MM.1S (cell line): ENCODE measurements around the gene KDM4B.

ENCODE experiments used
- DNase-seq: peaks from one replicate; pipeline ENCODE4 v3.0.0-alpha.2; 2015
- H2AFZ ChIP-seq: fragments of 300-600 bp; sonication (generic); 2 replicates; pipeline ENCODE4 v1.6.0; 2016; ENCODE audit warnings: antibody characterized with exemption, low read length
- H3F3A ChIP-seq: fragments of 300-600 bp; sonication (generic); 2 replicates; pipeline ENCODE4 v1.6.1; 2016; ENCODE audit warnings: mild to moderate bottlenecking, antibody characterized with exemption, low read length, moderate library complexity, mixed read lengths; ENCODE audit not compliant: insufficient read depth
- H3K27ac ChIP-seq: fragments of 300-600 bp; sonication (generic); 2 replicates; pipeline ENCODE4 v1.5.1; 2016; ENCODE audit warnings: mild to moderate bottlenecking, low read length
- H3K27me3 ChIP-seq: fragments of 300-600 bp; sonication (generic); replicated peaks from 2 replicates; pipeline ENCODE4 v1.6.0; 2016; ENCODE audit warnings: low read length; ENCODE audit not compliant: insufficient read depth
- H3K36me3 ChIP-seq: fragments of 300-600 bp; sonication (generic); replicated peaks from 2 replicates; pipeline ENCODE4 v1.6.1; 2016; ENCODE audit warnings: mild to moderate bottlenecking, low read length, mixed read lengths; ENCODE audit not compliant: insufficient read depth
- H3K4me1 ChIP-seq: fragments of 300-600 bp; sonication (generic); 2 replicates; pipeline ENCODE4 v1.6.1; 2016; ENCODE audit warnings: low read length, mixed read lengths
- H3K4me2 ChIP-seq: fragments of 300-600 bp; sonication (generic); 2 replicates; pipeline ENCODE4 v1.6.0; 2016; ENCODE audit warnings: low read depth, low read length
- H3K4me3 ChIP-seq: fragments of 300-600 bp; sonication (generic); 2 replicates; pipeline ENCODE4 v1.5.1; 2016; ENCODE audit warnings: low read length, mixed read lengths
- H3K79me2 ChIP-seq: fragments of 300-600 bp; sonication (generic); 2 replicates; pipeline ENCODE4 v1.6.1; 2016; ENCODE audit warnings: mixed run types, low read length, mixed read lengths
- H3K9ac ChIP-seq: fragments of 300-600 bp; sonication (generic); 2 replicates; pipeline ENCODE4 v1.6.1; 2016; ENCODE audit warnings: low read length, mixed read lengths
- H3K9me2 ChIP-seq: fragments of 300-600 bp; sonication (generic); replicated peaks from 2 replicates; pipeline ENCODE4 v1.6.1; 2016; ENCODE audit warnings: mild to moderate bottlenecking, low read length, mixed read lengths; ENCODE audit not compliant: insufficient read depth
- H3K9me3 ChIP-seq: fragments of 300-600 bp; sonication (generic); replicated peaks from 2 replicates; pipeline ENCODE4 v1.6.1; 2016; ENCODE audit warnings: mild to moderate bottlenecking, low read length, mixed read lengths; ENCODE audit not compliant: insufficient read depth
- H4K20me1 ChIP-seq: fragments of 300-600 bp; sonication (generic); 2 replicates; pipeline ENCODE4 v1.6.1; 2016; ENCODE audit warnings: mild to moderate bottlenecking, low read length, moderate library complexity, mixed read lengths; ENCODE audit not compliant: insufficient read depth
- CTCF ChIP-seq: fragments of 300-600 bp; sonication (generic); IDR thresholded peaks from 2 replicates; pipeline ENCODE4 v1.5.1; 2016; ENCODE audit warnings: antibody characterized with exemption, low read length, mixed read lengths
- EZH2 ChIP-seq: fragments of 300-600 bp; sonication (generic); optimal IDR thresholded peaks from 2 replicates; pipeline ENCODE3; 2017; ENCODE audit warnings: low read depth, mild to moderate bottlenecking, antibody characterized with exemption, low read length, mixed read lengths
- EZH2phosphoT487 ChIP-seq: fragments of 300-600 bp; sonication (generic); IDR thresholded peaks from 2 replicates; pipeline ENCODE4 v1.6.1; 2018; ENCODE audit warnings: antibody characterized with exemption, low read length

Gene KDM4B

GRCh38 chr19:4983346-4984105 is 14.6 kb downstream of the KDM4B start:
- peaks cover 90% of the 10 kb centered on the region for H3K79me2 ChIP-seq
- H3K9me3 ChIP-seq = no peaks in the 10 kb centered on the region
- no peak for DNase-seq
- no peak for TF ChIP-seq CTCF
- peaks cover 6% of the 10 kb centered on the region for H4K20me1 ChIP-seq
- no peaks in the 10 kb centered on the region for H3K4me1 ChIP-seq
- no peaks in the 10 kb centered on the region for H3K27me3 ChIP-seq
- H2AFZ ChIP-seq = no peak overlapping the region
- no peak overlapping the region for H3K4me3 ChIP-seq
- H3K9me2 ChIP-seq = no peaks in the 10 kb centered on the region
- H3K4me2 ChIP-seq = no peak overlapping the region
- no peaks in the 10 kb centered on the region for H3K36me3 ChIP-seq
- H3F3A ChIP-seq = no peaks in the 10 kb centered on the region
- no peak overlapping the region for H3K27ac ChIP-seq
- no peak overlapping the region for H3K9ac ChIP-seq

GRCh38 chr19:4984106-4984380 is 15.1 kb downstream of the KDM4B start:
- Histone ChIP-seq H3K27ac (no peak overlapping the region), H3K9me2 (no peaks in the 10 kb centered on the region), H3K4me2 (no peak overlapping the region), H3K4me1 (no peaks in the 10 kb centered on the region), H3K79me2 (peaks cover 90% of the 10 kb centered on the region), H4K20me1 (peaks cover 10% of the 10 kb centered on the region), H3F3A (no peaks in the 10 kb centered on the region), H3K4me3 (no peak overlapping the region), H3K9me3 (no peaks in the 10 kb centered on the region), H3K27me3 (no peaks in the 10 kb centered on the region), H3K36me3 (no peaks in the 10 kb centered on the region), H3K9ac (no peak overlapping the region), H2AFZ (no peak overlapping the region)
- no peak for TF ChIP-seq CTCF
- TF ChIP-seq EZH2 = no peak
- no peak for TF ChIP-seq EZH2phosphoT487
- no peak for DNase-seq

GRCh38 chr19:4984438-4984990 is 15.6 kb downstream of the KDM4B start:
- Histone ChIP-seq H3K9me2 (no peaks in the 10 kb centered on the region), H3K36me3 (no peaks in the 10 kb centered on the region), H3K4me2 (no peak overlapping the region), H3F3A (no peaks in the 10 kb centered on the region), H3K9me3 (no peaks in the 10 kb centered on the region), H2AFZ (no peak overlapping the region), H3K9ac (no peak overlapping the region), H3K4me1 (no peaks in the 10 kb centered on the region), H3K27me3 (no peaks in the 10 kb centered on the region), H3K4me3 (no peak overlapping the region), H3K27ac (no peak overlapping the region), H4K20me1 (peaks cover 10% of the 10 kb centered on the region), H3K79me2 (peaks cover 88% of the 10 kb centered on the region)
- TF ChIP-seq EZH2 = no peak
- TF ChIP-seq CTCF = no peak
- TF ChIP-seq EZH2phosphoT487 = no peak
- DNase-seq = no peak
